ENCODE data around the gene HRK. TPM values are rescaled to one million over a fixed set of nuclear protein-coding genes. Genes with fewer than 3 reads are reported as not detected.

HRK gene
- total and polyA plus RNA-seq, 8 donors: 0.06 to 0.25 (median 0.18) TPM; not detected in 5

DNA sequence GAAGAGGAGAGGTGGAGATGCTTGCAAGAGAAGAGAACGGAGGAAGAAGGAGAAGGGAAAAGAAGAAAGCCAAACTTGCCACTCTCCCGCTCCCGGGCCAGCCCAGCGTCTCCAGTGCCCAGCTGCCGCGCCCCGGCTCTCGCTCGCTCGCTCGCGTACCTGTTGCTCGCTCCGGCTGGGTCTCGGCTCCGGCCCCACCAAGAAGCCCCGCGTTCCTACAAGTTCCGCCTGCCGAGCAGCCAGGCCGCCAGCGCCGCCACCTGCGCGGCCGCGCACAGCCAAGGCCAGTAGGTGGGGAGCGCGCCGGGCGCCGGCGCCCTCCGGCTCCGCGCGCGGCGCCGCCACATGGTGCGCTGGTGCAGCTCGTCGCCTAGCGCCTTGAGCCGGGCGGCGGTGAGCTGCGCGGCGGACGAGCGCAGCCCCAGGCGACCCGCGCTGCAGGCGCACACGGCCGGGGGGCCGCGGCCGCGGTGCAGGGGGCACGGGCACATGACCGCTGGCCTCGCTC lies 370 bp downstream of the HRK start:
- Histone ChIP-seq H3K27ac (no peak overlapping the region), H3K4me1 (peaks cover 39 to 46% (median 43%) of the 10 kb centered on the region in 4 donors), H3K4me3 (peak overlapping the region; percentile 36 to 57 (median 44)), H3K27me3 (peaks cover 33 to 89% (median 79%) of the 10 kb centered on the region in 3 donors), H3K36me3 (no peaks in the 10 kb centered on the region), H3K9me3 (no peaks in the 10 kb centered on the region)
- WGBS, 5 donors: 0 to 3% (median 0%) methylated on average over 5 to 64 of the region's 65 CpGs
- no peak for TF ChIP-seq POLR2A (IDR thresholded peaks at IDR 0.05)
- TF ChIP-seq, protein P1, sequence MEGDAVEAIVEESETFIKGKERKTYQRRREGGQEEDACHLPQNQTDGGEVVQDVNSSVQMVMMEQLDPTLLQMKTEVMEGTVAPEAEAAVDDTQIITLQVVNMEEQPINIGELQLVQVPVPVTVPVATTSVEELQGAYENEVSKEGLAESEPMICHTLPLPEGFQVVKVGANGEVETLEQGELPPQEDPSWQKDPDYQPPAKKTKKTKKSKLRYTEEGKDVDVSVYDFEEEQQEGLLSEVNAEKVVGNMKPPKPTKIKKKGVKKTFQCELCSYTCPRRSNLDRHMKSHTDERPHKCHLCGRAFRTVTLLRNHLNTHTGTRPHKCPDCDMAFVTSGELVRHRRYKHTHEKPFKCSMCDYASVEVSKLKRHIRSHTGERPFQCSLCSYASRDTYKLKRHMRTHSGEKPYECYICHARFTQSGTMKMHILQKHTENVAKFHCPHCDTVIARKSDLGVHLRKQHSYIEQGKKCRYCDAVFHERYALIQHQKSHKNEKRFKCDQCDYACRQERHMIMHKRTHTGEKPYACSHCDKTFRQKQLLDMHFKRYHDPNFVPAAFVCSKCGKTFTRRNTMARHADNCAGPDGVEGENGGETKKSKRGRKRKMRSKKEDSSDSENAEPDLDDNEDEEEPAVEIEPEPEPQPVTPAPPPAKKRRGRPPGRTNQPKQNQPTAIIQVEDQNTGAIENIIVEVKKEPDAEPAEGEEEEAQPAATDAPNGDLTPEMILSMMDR (IDR thresholded peaks at IDR 0.05): no peak
- no peak for TF ChIP-seq EP300 (IDR thresholded peaks at IDR 0.05)
- TF ChIP-seq POLR2AphosphoS5 (IDR thresholded peaks at IDR 0.05): no peak
- DNase-seq: peak; percentile 49 to 83
- intact Hi-C loops (cut with DNase I; ENCODE audit: low total_unique reads): no loop called here

DNA sequence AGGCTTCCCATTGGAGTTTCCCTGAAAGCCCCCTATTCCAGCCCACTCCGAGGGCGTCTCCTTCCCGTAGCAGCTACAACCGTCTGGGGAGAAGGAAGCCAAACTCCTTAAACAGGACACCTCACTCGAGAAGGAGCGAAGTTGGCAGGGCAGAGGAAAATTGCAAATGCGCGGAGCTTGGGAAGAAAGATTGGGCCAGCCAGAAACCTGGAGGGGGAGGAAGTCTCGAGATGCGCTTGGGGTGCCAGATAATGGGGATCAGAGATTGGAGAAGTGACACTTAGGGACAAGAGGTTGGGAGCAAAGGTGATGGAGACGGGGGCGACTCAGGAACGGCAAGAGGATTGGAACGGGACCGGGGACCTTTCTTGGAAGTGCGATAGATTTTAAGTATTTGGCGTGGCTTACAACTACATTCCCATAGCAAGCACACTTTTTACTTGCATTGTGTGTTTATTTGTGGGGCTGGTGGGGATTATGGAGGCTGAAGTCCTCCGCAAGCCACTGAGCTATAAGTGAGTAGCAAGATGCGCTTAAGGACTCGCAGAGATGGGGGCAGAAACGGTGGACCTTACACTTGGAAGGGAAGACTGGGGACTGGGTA lies 926 bp downstream of the HRK start:
- no peak overlapping the region for H3K27ac ChIP-seq
- H3K27me3 ChIP-seq: peaks cover 33 to 94% (median 80%) of the 10 kb centered on the region in 3 donors
- intact Hi-C loops (cut with DNase I; ENCODE audit: low total_unique reads): no loop called here
- 2 to 5% (median 4%) methylated on average over 21 of the region's 21 CpGs for WGBS, 5 donors
- peak overlapping the region; percentile 36 to 57 (median 44) for H3K4me3 ChIP-seq
- H3K4me1 ChIP-seq: peaks cover 39 to 46% (median 43%) of the 10 kb centered on the region in 4 donors
- no peaks in the 10 kb centered on the region for H3K36me3 ChIP-seq
- H3K9me3 ChIP-seq: peaks cover 0 to under 1% (median 0%) of the 10 kb centered on the region in 4 donors
- DNase-seq: no peak
- no peak for TF ChIP-seq POLR2A (IDR thresholded peaks at IDR 0.05)

DNA sequence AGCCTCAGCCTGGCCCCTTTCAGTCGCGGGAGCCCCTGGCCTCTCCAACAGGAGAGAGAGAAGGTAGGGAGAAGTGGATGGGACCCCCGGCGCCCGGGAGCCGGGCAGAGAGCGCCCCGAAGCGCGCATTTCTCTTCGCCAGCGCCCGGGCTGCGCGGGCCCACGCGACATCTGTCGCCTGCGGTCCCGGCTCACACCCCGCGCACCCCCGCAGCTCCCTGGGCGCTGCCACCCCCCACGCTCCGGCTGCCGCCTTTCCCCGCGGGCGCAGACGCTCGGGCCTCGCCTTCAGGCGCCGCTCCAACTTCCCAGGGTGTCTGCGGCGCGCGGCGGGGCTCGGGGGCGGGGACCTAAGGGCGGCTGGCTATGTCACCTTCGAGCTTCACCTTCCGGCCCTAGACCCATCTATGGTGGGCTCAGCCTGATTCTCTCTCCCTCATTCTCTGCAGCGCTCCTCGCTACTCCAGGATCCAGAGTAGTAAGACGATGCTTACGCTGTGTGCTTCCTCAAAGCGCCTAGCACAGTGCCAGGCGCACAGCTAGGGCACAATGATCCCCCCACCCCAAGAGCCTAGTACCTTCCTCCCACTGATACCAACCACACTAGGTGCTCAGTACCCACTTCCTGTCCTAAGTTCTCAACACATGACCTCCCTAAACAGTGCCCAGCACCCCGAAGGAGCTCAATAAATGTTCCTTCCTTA lies 1.6 kb downstream of the HRK start:
- peaks cover 33 to 100% (median 80%) of the 10 kb centered on the region in 3 donors for H3K27me3 ChIP-seq
- intact Hi-C loops (cut with DNase I; ENCODE audit: low total_unique reads): no loop called here
- H3K36me3 ChIP-seq: no peaks in the 10 kb centered on the region
- H3K4me3 ChIP-seq: peak overlapping the region; percentile 26 to 57 (median 34)
- TF ChIP-seq POLR2AphosphoS5 (IDR thresholded peaks at IDR 0.05) (no peak), POLR2A (IDR thresholded peaks at IDR 0.05) (no peak)
- peaks cover 39 to 46% (median 43%) of the 10 kb centered on the region in 4 donors for H3K4me1 ChIP-seq
- 2 to 9% (median 3%) methylated on average over 7 to 52 of the region's 52 CpGs for WGBS, 5 donors
- H3K9me3 ChIP-seq: peaks cover 2 to 7% (median 4%) of the 10 kb centered on the region in 4 donors
- DNase-seq: peak in 1 of 2 donors; percentile 39
- H3K27ac ChIP-seq: no peak overlapping the region

DNA sequence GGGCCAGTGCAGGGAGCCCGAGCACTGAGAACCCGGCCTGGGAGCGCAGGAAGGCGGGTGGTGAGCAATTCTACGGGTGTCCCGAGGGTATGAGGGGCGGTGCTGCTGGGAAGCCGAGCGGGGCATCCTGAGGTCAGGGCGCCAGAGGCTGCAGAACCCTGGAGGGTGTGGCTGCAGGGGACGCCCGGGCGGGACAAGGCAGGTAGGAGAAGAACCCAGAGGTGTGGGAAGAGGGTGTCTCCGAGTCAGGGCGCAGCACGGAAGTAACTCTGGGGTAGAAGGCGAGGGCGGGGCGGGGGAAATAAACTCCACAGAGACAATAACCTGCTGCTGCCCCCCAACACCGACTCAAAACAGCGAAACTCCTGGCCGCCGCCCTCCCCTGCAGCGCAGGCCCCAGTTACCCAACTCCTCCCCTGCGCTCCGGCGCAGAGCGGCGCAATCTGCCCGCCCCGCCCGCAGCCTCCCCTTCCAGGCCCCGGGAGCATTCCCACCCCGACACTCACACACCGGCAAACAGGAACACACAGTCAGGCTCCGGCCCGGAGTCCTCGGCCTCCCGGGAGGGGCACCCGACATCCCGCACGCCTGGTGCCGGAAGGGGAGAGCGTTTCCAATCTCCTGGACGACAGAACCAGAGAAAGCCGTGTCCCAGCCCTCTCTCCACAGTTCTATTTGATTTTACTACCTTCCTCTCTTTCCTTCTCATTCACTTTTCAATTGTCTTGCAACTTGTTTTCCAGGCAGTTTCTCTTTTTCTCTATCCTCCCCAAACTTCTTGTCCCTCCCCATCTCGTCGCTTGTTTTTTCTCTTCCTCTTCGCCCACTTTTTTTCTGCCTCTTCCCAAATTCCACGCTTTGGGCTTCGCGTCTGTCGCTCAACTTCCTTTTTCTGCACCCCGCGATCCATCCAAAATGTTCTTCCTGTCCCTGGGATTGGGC lies 2.4 kb downstream of the HRK start:
- peak in 1 of 2 donors; percentile 51 for DNase-seq
- Histone ChIP-seq H3K9me3 (peaks cover 4 to 15% (median 11%) of the 10 kb centered on the region in 4 donors), H3K27me3 (peaks cover 33 to 100% (median 78%) of the 10 kb centered on the region in 3 donors), H3K4me1 (peaks cover 39 to 46% (median 43%) of the 10 kb centered on the region in 4 donors), H3K36me3 (no peaks in the 10 kb centered on the region), H3K27ac (no peak overlapping the region), H3K4me3 (peak overlapping the region; percentile 26 to 57 (median 34))
- 1 to 3% (median 2%) methylated on average over 48 to 55 of the region's 55 CpGs for WGBS, 5 donors
- intact Hi-C loops (cut with DNase I; ENCODE audit: low total_unique reads): no loop called here
- TF ChIP-seq, protein P1 (IDR thresholded peaks at IDR 0.05): no peak
- TF ChIP-seq POLR2A (IDR thresholded peaks at IDR 0.05) (no peak), EP300 (IDR thresholded peaks at IDR 0.05) (no peak)

Data from stomach (tissue), 9 donors.